ENCODE measurements around the gene DBP.

DBP gene

DNA sequence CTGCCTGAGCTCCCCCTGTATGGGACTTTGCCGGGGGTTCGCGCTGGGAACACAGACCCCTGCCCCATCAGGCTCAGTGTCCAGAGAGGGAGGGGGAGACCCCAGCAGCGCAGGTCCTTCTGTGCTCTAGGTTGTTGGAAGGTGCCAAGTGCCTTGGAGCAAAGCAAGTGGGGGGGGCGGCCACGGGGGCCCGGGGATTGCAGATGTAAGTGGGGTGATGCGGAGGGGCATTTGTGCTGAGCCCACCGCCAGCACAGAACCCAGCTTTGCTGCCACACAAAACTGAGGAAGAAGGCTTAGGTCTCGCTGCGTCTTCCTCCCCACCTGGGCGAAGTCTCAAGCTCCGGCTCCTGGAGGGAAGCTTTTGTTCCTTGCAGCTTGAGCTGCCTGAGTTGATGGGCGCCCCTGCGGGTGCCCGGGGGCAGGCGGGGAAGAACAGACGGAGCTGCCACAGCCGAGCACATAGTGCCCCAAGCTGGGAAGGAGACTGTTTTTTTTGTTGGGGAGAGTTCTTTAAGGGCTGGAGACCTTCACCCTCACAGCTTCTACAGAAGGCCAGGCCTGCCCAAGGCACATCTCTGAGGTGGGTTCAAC is 37.1 kb upstream of the DBP start:
- no peaks in the 10 kb centered on the region for H3K9me3 ChIP-seq (ENCODE audit: control insufficient read depth, insufficient read depth, low read depth, low read length)
- no peak overlapping the region for H3K4me3 ChIP-seq (ENCODE audit: low read depth, low read length)
- H3K4me1 ChIP-seq (ENCODE audit: control insufficient read depth, insufficient read depth, low read length): no peaks in the 10 kb centered on the region; the same call in 1 of the 2 replicates
- no peak overlapping the region for H3K27ac ChIP-seq (ENCODE audit: extremely low read depth, low read depth, low read length)
- H3K36me3 ChIP-seq (ENCODE audit: control insufficient read depth in 2 of 2, insufficient read depth in 1 of 2, low read length in 2 of 2): no peaks in the 10 kb centered on the region
- POLR2A ChIA-PET: interaction anchor here (0.8 to 1.9 kb wide), 4 partner anchors 29 to 185 kb away, joined by 3 to 7 read pairs (median 4); partner anchors contain the start of gene CA11
- CTCF ChIA-PET: interaction anchor here (0.6 to 3.9 kb wide), 31 partner anchors 8 to 472 kb away, joined by 3 to 35 read pairs (median 4); partner anchors contain the start of genes CA11 and IZUMO1
- TF ChIP-seq ZNF274 (IDR thresholded peaks at IDR 0.05; ENCODE audit: low read length) (no peak), ZNF274 (tag by site-specific recombination; IDR thresholded peaks at IDR 0.05; ENCODE audit: borderline replicate concordance) (no peak), TRIM28 (IDR thresholded peaks at IDR 0.05; ENCODE audit: borderline replicate concordance, low read length) (no peak), ZNF214 (tag by site-specific recombination; IDR thresholded peaks at IDR 0.05; ENCODE audit: borderline replicate concordance) (no peak), ZNF747 (tag by site-specific recombination; IDR thresholded peaks at IDR 0.05) (no peak), ZNF292 (tag by site-specific recombination; IDR thresholded peaks at IDR 0.05; ENCODE audit: borderline replicate concordance, low read depth) (no peak), ZNF266 (tag by site-specific recombination; IDR thresholded peaks at IDR 0.05; ENCODE audit: low read depth) (no peak), ZNF600 (tag by site-specific recombination; IDR thresholded peaks at IDR 0.05) (no peak), EGR2 (tag by site-specific recombination; IDR thresholded peaks at IDR 0.05; ENCODE audit: low read depth) (no peak), HOXD13 (CRISPR knock-in tag; IDR thresholded peaks at IDR 0.05; ENCODE audit: borderline replicate concordance) (no peak), ZNF473 (tag by site-specific recombination; IDR thresholded peaks at IDR 0.05) (no peak), ZNF629 (tag by site-specific recombination; IDR thresholded peaks at IDR 0.05) (no peak), YY1 (tag by site-specific recombination; IDR thresholded peaks at IDR 0.05) (no peak), ZNF404 (tag by site-specific recombination; IDR thresholded peaks at IDR 0.05) (no peak), ZNF10 (tag by site-specific recombination; IDR thresholded peaks at IDR 0.05) (no peak)
- TF ChIP-seq, protein P1, sequence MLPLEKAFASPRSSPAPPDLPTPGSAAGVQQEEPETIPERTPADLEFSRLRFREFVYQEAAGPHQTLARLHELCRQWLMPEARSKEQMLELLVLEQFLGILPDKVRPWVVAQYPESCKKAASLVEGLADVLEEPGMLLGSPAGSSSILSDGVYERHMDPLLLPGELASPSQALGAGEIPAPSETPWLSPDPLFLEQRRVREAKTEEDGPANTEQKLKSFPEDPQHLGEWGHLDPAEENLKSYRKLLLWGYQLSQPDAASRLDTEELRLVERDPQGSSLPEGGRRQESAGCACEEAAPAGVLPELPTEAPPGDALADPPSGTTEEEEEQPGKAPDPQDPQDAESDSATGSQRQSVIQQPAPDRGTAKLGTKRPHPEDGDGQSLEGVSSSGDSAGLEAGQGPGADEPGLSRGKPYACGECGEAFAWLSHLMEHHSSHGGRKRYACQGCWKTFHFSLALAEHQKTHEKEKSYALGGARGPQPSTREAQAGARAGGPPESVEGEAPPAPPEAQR (tag by site-specific recombination; IDR thresholded peaks at IDR 0.05): no peak
- TF ChIP-seq, protein P2, sequence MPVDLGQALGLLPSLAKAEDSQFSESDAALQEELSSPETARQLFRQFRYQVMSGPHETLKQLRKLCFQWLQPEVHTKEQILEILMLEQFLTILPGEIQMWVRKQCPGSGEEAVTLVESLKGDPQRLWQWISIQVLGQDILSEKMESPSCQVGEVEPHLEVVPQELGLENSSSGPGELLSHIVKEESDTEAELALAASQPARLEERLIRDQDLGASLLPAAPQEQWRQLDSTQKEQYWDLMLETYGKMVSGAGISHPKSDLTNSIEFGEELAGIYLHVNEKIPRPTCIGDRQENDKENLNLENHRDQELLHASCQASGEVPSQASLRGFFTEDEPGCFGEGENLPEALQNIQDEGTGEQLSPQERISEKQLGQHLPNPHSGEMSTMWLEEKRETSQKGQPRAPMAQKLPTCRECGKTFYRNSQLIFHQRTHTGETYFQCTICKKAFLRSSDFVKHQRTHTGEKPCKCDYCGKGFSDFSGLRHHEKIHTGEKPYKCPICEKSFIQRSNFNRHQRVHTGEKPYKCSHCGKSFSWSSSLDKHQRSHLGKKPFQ (tag by site-specific recombination; IDR thresholded peaks at IDR 0.05): no peak

DNA sequence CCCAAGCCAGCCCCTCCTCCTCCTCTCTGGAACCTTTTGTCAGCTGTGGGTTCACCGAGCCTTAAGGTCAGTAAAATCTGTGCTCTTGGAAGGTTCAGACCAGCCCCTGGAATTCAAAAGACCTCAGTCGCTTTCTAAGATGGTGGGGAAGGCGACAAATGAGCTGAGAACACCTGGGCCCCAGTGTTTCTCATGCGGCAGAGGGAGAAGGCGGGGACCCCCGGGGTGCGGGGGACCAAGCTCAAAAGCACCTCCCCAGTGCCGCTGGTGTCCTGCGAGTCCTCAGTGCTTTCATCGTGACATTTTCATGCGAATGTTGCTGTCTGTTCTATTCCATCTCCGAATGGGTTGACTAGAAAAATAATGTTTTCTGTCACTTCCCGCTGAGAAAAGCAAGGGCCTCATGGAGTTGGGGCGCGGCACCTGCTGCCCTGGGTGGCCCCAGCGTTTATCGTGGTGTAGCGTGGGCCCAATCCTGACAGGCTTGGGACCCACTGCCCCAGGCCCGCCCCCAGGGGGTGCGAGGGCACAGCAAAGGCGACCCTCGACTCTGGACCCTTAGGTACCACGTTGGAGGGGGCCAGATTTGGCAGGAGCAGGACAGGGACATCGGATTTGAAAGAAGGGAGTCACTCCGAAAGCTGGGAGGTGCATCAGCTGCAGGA is 36.4 kb upstream of the DBP start:
- Histone ChIP-seq H3K36me3 (ENCODE audit: control insufficient read depth in 2 of 2, insufficient read depth in 1 of 2, low read length in 2 of 2) (no peaks in the 10 kb centered on the region), H3K4me3 (ENCODE audit: low read depth, low read length) (no peak overlapping the region), H3K27ac (ENCODE audit: extremely low read depth, low read depth, low read length) (no peak overlapping the region), H3K9me3 (ENCODE audit: control insufficient read depth, insufficient read depth, low read depth, low read length) (no peaks in the 10 kb centered on the region), H3K4me1 (ENCODE audit: control insufficient read depth, insufficient read depth, low read length) (no peaks in the 10 kb centered on the region; the same call in 1 of the 2 replicates)
- CTCF ChIA-PET: interaction anchor here (0.6 to 3.9 kb wide), 14 partner anchors 14 to 473 kb away, joined by 3 to 35 read pairs (median 4); partner anchors contain the start of gene CA11
- POLR2A ChIA-PET: interaction anchor here (0.8 to 0.9 kb wide), 2 partner anchors 28 to 184 kb away, joined by 3 read pairs; partner anchors contain the start of gene CA11
- TF ChIP-seq, protein P3, sequence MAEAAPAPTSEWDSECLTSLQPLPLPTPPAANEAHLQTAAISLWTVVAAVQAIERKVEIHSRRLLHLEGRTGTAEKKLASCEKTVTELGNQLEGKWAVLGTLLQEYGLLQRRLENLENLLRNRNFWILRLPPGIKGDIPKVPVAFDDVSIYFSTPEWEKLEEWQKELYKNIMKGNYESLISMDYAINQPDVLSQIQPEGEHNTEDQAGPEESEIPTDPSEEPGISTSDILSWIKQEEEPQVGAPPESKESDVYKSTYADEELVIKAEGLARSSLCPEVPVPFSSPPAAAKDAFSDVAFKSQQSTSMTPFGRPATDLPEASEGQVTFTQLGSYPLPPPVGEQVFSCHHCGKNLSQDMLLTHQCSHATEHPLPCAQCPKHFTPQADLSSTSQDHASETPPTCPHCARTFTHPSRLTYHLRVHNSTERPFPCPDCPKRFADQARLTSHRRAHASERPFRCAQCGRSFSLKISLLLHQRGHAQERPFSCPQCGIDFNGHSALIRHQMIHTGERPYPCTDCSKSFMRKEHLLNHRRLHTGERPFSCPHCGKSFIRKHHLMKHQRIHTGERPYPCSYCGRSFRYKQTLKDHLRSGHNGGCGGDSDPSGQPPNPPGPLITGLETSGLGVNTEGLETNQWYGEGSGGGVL (tag by site-specific recombination; IDR thresholded peaks at IDR 0.05): no peak
- TF ChIP-seq ZNF701 (tag by site-specific recombination; IDR thresholded peaks at IDR 0.05) (no peak), ZNF121 (tag by site-specific recombination; IDR thresholded peaks at IDR 0.05) (no peak), MYNN (tag by site-specific recombination; IDR thresholded peaks at IDR 0.05; ENCODE audit: borderline replicate concordance) (no peak), GLIS2 (tag by site-specific recombination; IDR thresholded peaks at IDR 0.05) (no peak), ZBTB7A (tag by site-specific recombination; IDR thresholded peaks at IDR 0.05; ENCODE audit: low read depth) (no peak), ZNF324 (tag by site-specific recombination; IDR thresholded peaks at IDR 0.05) (no peak), ZNF223 (tag by site-specific recombination; IDR thresholded peaks at IDR 0.05) (no peak), ZNF335 (tag by site-specific recombination; conservative IDR thresholded peaks at IDR 0.05) (no peak), SETDB1 (IDR thresholded peaks at IDR 0.05; ENCODE audit: insufficient read length, low read length) (no peak), ZSCAN16 (tag by site-specific recombination; IDR thresholded peaks at IDR 0.05) (no peak)
- TF ChIP-seq, protein P4, sequence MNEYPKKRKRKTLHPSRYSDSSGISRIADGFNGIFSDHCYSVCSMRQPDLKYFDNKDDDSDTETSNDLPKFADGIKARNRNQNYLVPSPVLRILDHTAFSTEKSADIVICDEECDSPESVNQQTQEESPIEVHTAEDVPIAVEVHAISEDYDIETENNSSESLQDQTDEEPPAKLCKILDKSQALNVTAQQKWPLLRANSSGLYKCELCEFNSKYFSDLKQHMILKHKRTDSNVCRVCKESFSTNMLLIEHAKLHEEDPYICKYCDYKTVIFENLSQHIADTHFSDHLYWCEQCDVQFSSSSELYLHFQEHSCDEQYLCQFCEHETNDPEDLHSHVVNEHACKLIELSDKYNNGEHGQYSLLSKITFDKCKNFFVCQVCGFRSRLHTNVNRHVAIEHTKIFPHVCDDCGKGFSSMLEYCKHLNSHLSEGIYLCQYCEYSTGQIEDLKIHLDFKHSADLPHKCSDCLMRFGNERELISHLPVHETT (tag by site-specific recombination; IDR thresholded peaks at IDR 0.05): no peak
- TF ChIP-seq, protein P5, sequence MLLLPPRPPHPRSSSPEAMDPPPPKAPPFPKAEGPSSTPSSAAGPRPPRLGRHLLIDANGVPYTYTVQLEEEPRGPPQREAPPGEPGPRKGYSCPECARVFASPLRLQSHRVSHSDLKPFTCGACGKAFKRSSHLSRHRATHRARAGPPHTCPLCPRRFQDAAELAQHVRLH (tag by site-specific recombination; IDR thresholded peaks at IDR 0.05): no peak
